ENCODE measurements around the gene RNF183.

Gene RNF183

GRCh38 chr9:113331780-113332179, 28.6 kb upstream of the RNF183 start:
- no peak for TF ChIP-seq CTCF (IDR thresholded peaks at IDR 0.05; ENCODE audit: extremely low read depth, missing control alignments)
- no peak for DNase-seq (ENCODE audit: low spot score)

GRCh38 chr9:113328045-113328782, 25.0 kb upstream of the RNF183 start:
- no peak for DNase-seq (ENCODE audit: low spot score)
- TF ChIP-seq CTCF (IDR thresholded peaks at IDR 0.05; ENCODE audit: extremely low read depth, missing control alignments), result no peak

GRCh38 chr9:113326230-113326629, 23.1 kb upstream of the RNF183 start:
- no peak for TF ChIP-seq CTCF (IDR thresholded peaks at IDR 0.05; ENCODE audit: extremely low read depth, missing control alignments)
- no peak for DNase-seq (ENCODE audit: low spot score)

GRCh38 chr9:113322671-113323070, 19.5 kb upstream of the RNF183 start:
- DNase-seq (ENCODE audit: low spot score), result no peak
- no peak for TF ChIP-seq CTCF (IDR thresholded peaks at IDR 0.05; ENCODE audit: extremely low read depth, missing control alignments)

GRCh38 chr9:113320051-113320450, 16.9 kb upstream of the RNF183 start:
- no peak for DNase-seq (ENCODE audit: low spot score)
- no peak for TF ChIP-seq CTCF (IDR thresholded peaks at IDR 0.05; ENCODE audit: extremely low read depth, missing control alignments)

- no peak for DNase-seq (ENCODE audit: low spot score)
- no peak for TF ChIP-seq CTCF (IDR thresholded peaks at IDR 0.05; ENCODE audit: extremely low read depth, missing control alignments)
Measured at GRCh38 chr9:113319054-113319453, 15.9 kb upstream of the RNF183 start.

GRCh38 chr9:113317777-113318176, 14.6 kb upstream of the RNF183 start:
- no peak for DNase-seq (ENCODE audit: low spot score)
- TF ChIP-seq CTCF (IDR thresholded peaks at IDR 0.05; ENCODE audit: extremely low read depth, missing control alignments), result no peak

Data from GM20000 (cell line).